Keratinocyte (primary cell): ENCODE results near the gene CFAP54. TPM values are rescaled to one million over a fixed set of nuclear protein-coding genes. Genes with fewer than 3 reads are reported as not detected.
A peak's percentile ranks its signal among the peaks of the same experiment; 100 is the strongest.

Experiments
- DNase-seq: peaks from one replicate; pipeline ENCODE4 v3.0.0-alpha.2; 2011; ENCODE audit warnings: low read depth, missing footprints, low spot score
- FAIRE-seq: peaks from 2 replicates; lab custom pipeline; 2011; peaks lifted over from hg19 to GRCh38; lab: Jason Lieb, UNC
- H2AFZ ChIP-seq: 2 replicates; pipeline ENCODE4 v1.6.0; 2012; ENCODE audit warnings: low read length, control low read depth, inconsistent platforms; ENCODE audit not compliant: control insufficient read depth
- H3K27ac ChIP-seq: 2 replicates; pipeline ENCODE4 v1.5.1; 2011; ENCODE audit warnings: low read length; ENCODE audit not compliant: control insufficient read depth, insufficient read depth
- H3K27me3 ChIP-seq: 3 replicates; pipeline ENCODE4 v1.6.0; 2011; ENCODE audit warnings: low read length; ENCODE audit not compliant: control insufficient read depth, insufficient read depth; ENCODE audit errors: extremely low read depth
- H3K36me3 ChIP-seq, 2 experiments: 2 replicates in 1 of 2; 3 replicates in 1 of 2; pipeline ENCODE4 v1.5.1; 2011; ENCODE audit warnings: low read length in 2 of 2, mild to moderate bottlenecking in 1 of 2; ENCODE audit not compliant: control insufficient read depth in 2 of 2, insufficient read depth in 2 of 2; ENCODE audit errors: extremely low read depth in 1 of 2
- H3K4me1 ChIP-seq: 3 replicates; pipeline ENCODE4 v1.5.1; 2011; ENCODE audit warnings: low read length; ENCODE audit not compliant: control insufficient read depth, insufficient read depth; ENCODE audit errors: extremely low read depth
- H3K4me2 ChIP-seq: 3 replicates; pipeline ENCODE4 v1.6.0; 2011; ENCODE audit warnings: low read depth, low read length; ENCODE audit not compliant: control insufficient read depth, insufficient read depth; ENCODE audit errors: extremely low read depth
- H3K4me3 ChIP-seq, 3 experiments: fragments of 200-600 bp in 1 of 3; sonication (generic) in 1 of 3; 2 replicates in 2 of 3; 3 replicates in 1 of 3; pipeline ENCODE4 v1.5.1; 2011 to 2016; ENCODE audit warnings: low read length in 3 of 3, mild to moderate bottlenecking in 3 of 3, control low read depth in 2 of 3, inconsistent platforms in 1 of 3, low read depth in 1 of 3, mixed read lengths in 1 of 3, mixed run types in 1 of 3, moderate library complexity in 1 of 3; ENCODE audit not compliant: control insufficient read depth in 2 of 3, insufficient read depth in 2 of 3; ENCODE audit errors: extremely low read depth in 1 of 3
- H3K79me2 ChIP-seq: 2 replicates; pipeline ENCODE4 v1.6.0; 2012; ENCODE audit warnings: low read length; ENCODE audit not compliant: control insufficient read depth, insufficient read depth
- H3K9ac ChIP-seq: 3 replicates; pipeline ENCODE4 v1.6.0; 2011; ENCODE audit warnings: low read length; ENCODE audit not compliant: control insufficient read depth, insufficient read depth; ENCODE audit errors: extremely low read depth
- H3K9me1 ChIP-seq: 3 replicates; pipeline ENCODE4 v1.6.0; 2011; ENCODE audit warnings: low read length; ENCODE audit not compliant: control insufficient read depth, insufficient read depth; ENCODE audit errors: extremely low read depth
- H3K9me3 ChIP-seq: 2 replicates; pipeline ENCODE4 v1.5.1; 2012; ENCODE audit warnings: low read depth, low read length; ENCODE audit not compliant: control insufficient read depth
- H4K20me1 ChIP-seq: 3 replicates; pipeline ENCODE4 v1.6.0; 2011; ENCODE audit warnings: low read length; ENCODE audit not compliant: control insufficient read depth, insufficient read depth; ENCODE audit errors: extremely low read depth
- CTCF ChIP-seq, 3 experiments: IDR thresholded peaks in 1 of 3; conservative IDR thresholded peaks in 1 of 3; optimal IDR thresholded peaks in 1 of 3; 2 replicates in 2 of 3; 3 replicates in 1 of 3; pipeline versions ENCODE3 to v1.5.1; 2011; ENCODE audit warnings: low read length in 3 of 3, mild to moderate bottlenecking in 3 of 3, moderate library complexity in 2 of 3, control low read depth in 1 of 3, inconsistent platforms in 1 of 3; ENCODE audit not compliant: insufficient read depth in 2 of 3; ENCODE audit errors: extremely low read depth in 1 of 3
- EZH2 ChIP-seq: IDR thresholded peaks from one replicate; pipeline ENCODE4 v1.6.1; 2012; ENCODE audit warnings: inconsistent platforms, mild to moderate bottlenecking, low read length, moderate library complexity
- dilution Hi-C: fragments of 300-500 bp; cut with MboI; formaldehyde crosslinking; loops from one replicate; pipeline ENCODE4 v1.7.0; 2020; ENCODE audit warnings: low sequenced_read_pairs; ENCODE audit not compliant: extremely low pct_ligation_motif_present
- polyA plus RNA-seq, 5 experiments: library from polyadenylated mRNA; depleted of rRNA in 3 of 5; stranded (reverse) in 3 of 5; stranded (forward) in 1 of 5; unstranded in 1 of 5; fragments of >200 nt; gene quantifications; 1 replicate in 1 of 5; 2 replicates in 3 of 5; 3 replicates in 1 of 5; pipeline versions ENCODE4 v1.2.1 to v1.2.3, GENCODE V29; 2011 to 2012; ENCODE audit warnings: missing spikeins in 2 of 5, low read depth in 1 of 5, low replicate concordance in 1 of 5

Gene CFAP54
- polyA plus RNA-seq, 1 donor (not counting 4 experiments of a cell fraction or from before 2014, with no cell fraction given): 1.2 TPM

GRCh38 chr12:96824838-96825236 is 335.5 kb downstream of the CFAP54 start:
- Histone ChIP-seq H3K9me1 (no peaks in the 10 kb centered on the region), H3K79me2 (no peaks in the 10 kb centered on the region), H3K9me3 (no peaks in the 10 kb centered on the region), H3K4me3 (no peak overlapping the region), H3K36me3 (no peaks in the 10 kb centered on the region), H2AFZ (no peak overlapping the region), H3K9ac (no peak overlapping the region), H3K27me3 (no peaks in the 10 kb centered on the region), H3K4me1 (no peaks in the 10 kb centered on the region), H4K20me1 (no peaks in the 10 kb centered on the region), H3K4me2 (no peak overlapping the region), H3K27ac (no peak overlapping the region)
- TF ChIP-seq CTCF (optimal IDR thresholded peaks at IDR 0.05 in 1 of 3, IDR thresholded peaks at IDR 0.05 in 1 of 3, conservative IDR thresholded peaks at IDR 0.05 in 1 of 3; ENCODE audit: extremely low read depth in 1 of 3, insufficient read depth in 2 of 3, low read length in 3 of 3) (no peak), EZH2 (no peak)
- FAIRE-seq (no peak), DNase-seq (no peak)
- dilution Hi-C loops: no loop called here

- H3K27ac ChIP-seq: no peak overlapping the region
- no peak overlapping the region for H3K9ac ChIP-seq
- no peaks in the 10 kb centered on the region for H3K9me3 ChIP-seq
- no peaks in the 10 kb centered on the region for H4K20me1 ChIP-seq
- DNase-seq (no peak), FAIRE-seq (no peak)
- H3K4me2 ChIP-seq: no peak overlapping the region
- no peaks in the 10 kb centered on the region for H3K79me2 ChIP-seq
- H3K9me1 ChIP-seq: no peaks in the 10 kb centered on the region
- TF ChIP-seq EZH2 (no peak), CTCF (optimal IDR thresholded peaks at IDR 0.05 in 1 of 3, IDR thresholded peaks at IDR 0.05 in 1 of 3, conservative IDR thresholded peaks at IDR 0.05 in 1 of 3; ENCODE audit: extremely low read depth in 1 of 3, insufficient read depth in 2 of 3, low read length in 3 of 3) (peak in 1 of 3 experiments; percentile 37)
- no peak overlapping the region for H3K4me3 ChIP-seq
- dilution Hi-C loops: no loop called here
- H3K36me3 ChIP-seq: no peaks in the 10 kb centered on the region
- H3K27me3 ChIP-seq: no peaks in the 10 kb centered on the region
- no peaks in the 10 kb centered on the region for H3K4me1 ChIP-seq
- H2AFZ ChIP-seq: no peak overlapping the region
Measured at GRCh38 chr12:96828169-96828789, 338.9 kb downstream of the CFAP54 start.
